Fibroblast of the aortic adventitia (primary cell): ENCODE measurements around the gene ELF5. TPM values are rescaled to one million over a fixed set of nuclear protein-coding genes. Genes with fewer than 3 reads are reported as not detected.

Source experiments
- DNase-seq: peaks from one replicate; pipeline ENCODE4 v3.0.0-alpha.2; 2010; ENCODE audit warnings: low read depth
- H3K4me3 ChIP-seq: 2 replicates; pipeline ENCODE4 v1.5.1; 2011; ENCODE audit warnings: low read depth, mild to moderate bottlenecking, control low read depth, low read length, moderate library complexity
- total RNA-seq: library from RNA; depleted of rRNA; stranded (reverse); fragments of >200 nt; gene quantifications from 2 replicates; pipeline ENCODE4 v1.2.3, GENCODE V29; 2012; ENCODE audit warnings: low replicate concordance
- TF ChIP-seq, protein P1 (sequence below): IDR thresholded peaks from 2 replicates; pipeline ENCODE4 v1.5.1; 2011; ENCODE audit warnings: mild to moderate bottlenecking, low read length, control low read depth, inconsistent platforms; ENCODE audit not compliant: insufficient read depth

ELF5 gene
- total RNA-seq, 1 donor = not detected

DNA sequence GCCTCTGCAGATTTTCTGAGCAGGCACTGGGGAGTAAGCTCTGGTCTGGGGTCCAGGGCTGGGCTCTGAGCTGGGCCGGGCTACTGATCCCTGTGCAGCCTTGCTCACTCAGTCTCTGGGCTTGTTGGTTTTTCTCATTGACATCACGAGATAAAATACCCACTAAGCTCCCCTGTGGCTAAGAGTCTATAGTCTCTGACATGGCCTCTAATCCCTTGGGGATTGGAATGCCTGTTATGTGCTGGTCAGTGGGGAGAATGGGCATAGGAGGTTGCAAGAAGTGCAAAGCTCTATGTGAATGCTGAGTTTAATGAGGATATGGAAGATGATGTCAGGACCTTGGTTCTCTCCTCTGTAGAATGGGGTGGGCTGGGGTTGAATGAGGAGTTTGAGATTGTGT, 23.3 kb downstream of the ELF5 start:
- TF ChIP-seq, protein P1, sequence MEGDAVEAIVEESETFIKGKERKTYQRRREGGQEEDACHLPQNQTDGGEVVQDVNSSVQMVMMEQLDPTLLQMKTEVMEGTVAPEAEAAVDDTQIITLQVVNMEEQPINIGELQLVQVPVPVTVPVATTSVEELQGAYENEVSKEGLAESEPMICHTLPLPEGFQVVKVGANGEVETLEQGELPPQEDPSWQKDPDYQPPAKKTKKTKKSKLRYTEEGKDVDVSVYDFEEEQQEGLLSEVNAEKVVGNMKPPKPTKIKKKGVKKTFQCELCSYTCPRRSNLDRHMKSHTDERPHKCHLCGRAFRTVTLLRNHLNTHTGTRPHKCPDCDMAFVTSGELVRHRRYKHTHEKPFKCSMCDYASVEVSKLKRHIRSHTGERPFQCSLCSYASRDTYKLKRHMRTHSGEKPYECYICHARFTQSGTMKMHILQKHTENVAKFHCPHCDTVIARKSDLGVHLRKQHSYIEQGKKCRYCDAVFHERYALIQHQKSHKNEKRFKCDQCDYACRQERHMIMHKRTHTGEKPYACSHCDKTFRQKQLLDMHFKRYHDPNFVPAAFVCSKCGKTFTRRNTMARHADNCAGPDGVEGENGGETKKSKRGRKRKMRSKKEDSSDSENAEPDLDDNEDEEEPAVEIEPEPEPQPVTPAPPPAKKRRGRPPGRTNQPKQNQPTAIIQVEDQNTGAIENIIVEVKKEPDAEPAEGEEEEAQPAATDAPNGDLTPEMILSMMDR = no peak
- H3K4me3 ChIP-seq = no peak overlapping the region
- DNase-seq = no peak

DNA sequence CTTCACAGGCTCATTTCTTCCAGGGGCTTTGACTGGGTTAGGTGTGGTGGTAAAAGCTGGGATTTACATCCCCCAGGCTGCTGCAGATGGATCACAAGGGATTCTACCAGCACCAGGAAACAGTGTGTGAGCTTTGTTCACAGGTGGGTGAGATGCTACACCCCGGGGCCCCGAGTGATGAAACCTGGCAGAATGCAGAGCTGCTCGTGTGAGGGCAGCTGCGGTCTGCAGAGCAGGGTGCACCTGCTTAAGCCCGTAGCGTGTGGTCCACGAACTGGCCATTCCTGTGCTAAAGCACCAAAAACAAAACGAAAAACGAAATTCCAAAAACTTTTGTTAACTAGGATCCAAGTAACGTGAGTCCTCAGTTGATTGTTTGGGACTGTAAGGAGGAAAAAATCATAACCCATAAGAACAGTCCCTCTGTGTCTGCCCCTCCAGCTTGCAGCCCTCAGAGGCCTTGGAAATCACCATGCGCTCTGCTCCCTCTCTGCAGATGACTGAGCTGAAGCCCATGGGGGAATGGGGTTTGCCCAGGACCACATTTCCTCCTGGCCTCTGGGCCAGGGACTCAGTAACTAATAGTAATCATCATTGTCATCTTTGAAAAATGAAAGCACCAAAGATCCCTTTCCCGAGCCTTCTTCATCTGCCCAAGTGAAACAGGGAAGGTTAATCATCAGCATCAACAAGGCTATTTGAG, 24.6 kb downstream of the ELF5 start:
- TF ChIP-seq, protein P1 = no peak
- no peak overlapping the region for H3K4me3 ChIP-seq
- no peak for DNase-seq

DNA sequence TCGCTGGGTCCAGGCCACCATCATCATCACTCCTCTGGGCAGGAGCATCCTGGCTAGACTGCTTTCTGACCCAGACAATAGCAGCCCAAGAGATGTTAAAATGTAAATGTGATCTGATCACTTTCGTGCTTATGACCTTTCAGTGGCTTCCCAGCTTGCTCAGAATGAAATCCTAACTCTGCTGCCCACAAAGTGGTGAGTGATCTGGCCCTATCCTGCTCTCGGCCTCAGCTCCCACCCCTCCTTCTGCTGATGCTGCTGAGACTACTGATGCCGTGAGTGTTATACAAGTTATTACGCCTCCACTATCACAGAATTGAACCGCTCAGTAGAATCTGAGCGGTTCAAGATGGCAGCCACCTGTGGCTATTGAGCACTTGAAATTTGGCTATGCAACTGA, 26.2 kb downstream of the ELF5 start:
- no peak for DNase-seq
- no peak overlapping the region for H3K4me3 ChIP-seq
- TF ChIP-seq, protein P1 = no peak

DNA sequence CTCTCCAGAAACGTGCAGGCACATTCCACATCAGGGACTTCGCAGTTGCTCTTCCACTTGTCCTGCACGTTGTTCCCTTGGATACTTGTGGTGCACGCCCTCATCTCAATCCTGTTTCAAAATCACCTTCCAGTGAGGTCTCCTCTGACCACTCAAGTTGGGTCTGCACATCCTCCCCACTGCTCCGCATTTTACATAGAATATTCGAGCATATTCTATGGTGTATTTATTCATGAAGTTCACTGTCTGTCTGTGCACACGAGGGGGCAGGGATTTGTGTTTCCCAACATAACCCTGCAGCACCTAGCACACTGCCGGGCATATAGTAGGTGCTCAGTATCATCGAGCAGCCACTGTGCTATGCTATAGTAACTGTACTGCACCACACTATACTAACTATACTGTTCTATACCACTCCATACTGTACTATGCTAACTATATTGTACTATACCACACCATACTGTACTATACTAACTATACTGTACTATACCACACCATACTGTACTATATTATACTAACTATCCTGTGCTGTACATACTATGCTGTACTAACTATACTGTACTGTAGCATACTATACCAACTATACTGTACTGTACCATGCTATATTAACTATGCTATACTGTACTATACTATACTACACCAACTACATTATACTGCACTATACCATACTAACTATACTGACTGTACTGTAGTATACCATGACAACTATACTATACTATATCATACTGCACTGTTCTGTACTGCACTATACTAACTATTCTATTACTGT, 30.3 kb downstream of the ELF5 start:
- H3K4me3 ChIP-seq = no peak overlapping the region
- no peak for DNase-seq
- TF ChIP-seq, protein P1 = no peak

DNA sequence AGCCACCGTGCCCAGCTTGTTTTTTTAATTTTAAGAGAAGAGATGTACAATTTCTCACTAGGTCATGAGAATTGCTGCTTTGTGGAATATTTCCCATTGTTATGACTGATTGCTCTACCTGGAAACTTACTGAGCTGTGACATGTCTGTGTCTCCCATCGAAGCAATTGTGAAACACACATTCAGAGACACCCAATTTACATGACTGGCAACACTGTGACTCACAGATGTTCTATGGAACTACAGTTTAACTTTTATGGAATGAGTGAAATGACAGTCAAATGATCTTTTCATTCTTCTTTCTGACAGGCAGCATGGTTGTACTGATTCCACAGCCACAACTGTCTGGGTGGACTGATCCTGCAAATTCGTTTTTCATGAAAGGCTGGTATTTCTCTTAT, 32.3 kb downstream of the ELF5 start:
- H3K4me3 ChIP-seq = no peak overlapping the region
- DNase-seq = no peak
- TF ChIP-seq, protein P1 = no peak

DNA sequence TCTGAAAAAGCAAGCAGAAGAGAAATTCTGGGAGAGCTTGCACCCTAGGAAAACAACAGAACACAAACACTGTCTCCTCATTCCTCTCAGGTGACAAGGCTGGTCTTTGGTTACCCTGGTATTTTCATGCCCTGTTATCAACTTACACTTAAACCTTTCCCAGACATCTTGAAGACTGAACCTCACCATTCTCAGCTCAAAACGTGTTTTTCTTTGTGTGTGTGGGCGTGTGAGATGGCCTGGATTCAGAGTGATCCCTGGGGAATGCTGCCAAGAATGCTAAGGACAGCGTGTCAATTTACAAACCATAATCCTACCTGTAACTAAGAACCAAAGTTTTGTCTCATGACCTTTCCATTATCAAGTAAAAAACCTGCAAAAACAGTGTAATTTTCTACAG, 33.3 kb downstream of the ELF5 start:
- TF ChIP-seq, protein P1 = no peak
- peak; percentile 11 for DNase-seq

More for the DNA sequence above, 33.3 kb downstream of the ELF5 start:
- H3K4me3 ChIP-seq = no peak overlapping the region
